Measurements from ENCODE around the gene MERTK. TPM values are rescaled to one million over a fixed set of nuclear protein-coding genes. Genes with fewer than 3 reads are reported as not detected.

MERTK gene
- total and polyA plus RNA-seq, 2 of the 8 experiments (the other 6 are each of a cell fraction or from before 2014, with no cell fraction given), result 6.5 to 7.0 TPM

DNA sequence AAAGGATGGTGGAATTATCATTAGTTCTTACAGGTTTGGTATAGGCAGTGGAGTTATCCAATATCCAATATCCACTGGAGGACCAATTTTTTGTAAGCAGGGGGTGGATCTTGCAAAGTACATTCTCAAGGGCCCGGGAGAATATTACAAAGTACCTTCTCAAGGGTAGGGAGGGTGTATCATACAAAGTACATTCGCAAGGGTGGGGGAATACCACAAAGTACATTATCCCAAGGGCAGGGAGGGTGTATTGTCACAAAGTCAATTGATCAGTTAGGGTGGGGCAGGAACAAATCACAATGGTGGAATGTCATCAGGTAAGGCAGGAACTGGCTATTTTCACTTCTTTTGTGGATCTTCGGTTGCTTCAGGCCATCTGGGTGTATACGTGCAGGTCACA is 101.4 kb downstream of the MERTK start:
- no peak overlapping the region for H2BK20ac ChIP-seq (ENCODE audit: low read length)
- no peak overlapping the region for H3K23ac ChIP-seq (ENCODE audit: insufficient read length)
- no peak overlapping the region for H3K4ac ChIP-seq (replicated peaks; ENCODE audit: insufficient read length, low read depth, low read length)
- no peak overlapping the region for H4K8ac ChIP-seq (ENCODE audit: extremely low read depth, insufficient read depth, low read length)
- no peak overlapping the region for H2BK15ac ChIP-seq (ENCODE audit: low read length)
- no peaks in the 10 kb centered on the region for H4K20me1 ChIP-seq (replicated peaks in 1 of 2; ENCODE audit: control insufficient read depth in 1 of 2, insufficient read depth in 2 of 2, low read length in 2 of 2)
- H3K27ac ChIP-seq (ENCODE audit: low read depth, low read length), result no peak overlapping the region
- TF ChIP-seq MAFK (IDR thresholded peaks at IDR 0.05; ENCODE audit: low read depth, low read length) (no peak), JUND (IDR thresholded peaks at IDR 0.05; ENCODE audit: low read length) (no peak), TAF1 (IDR thresholded peaks at IDR 0.05; ENCODE audit: low read depth, low read length) (no peak), NANOG (IDR thresholded peaks at IDR 0.05; ENCODE audit: insufficient read depth, low read depth, low read length, poor library complexity, severe bottlenecking) (no peak), RXRA (IDR thresholded peaks at IDR 0.05; ENCODE audit: insufficient read depth, low read depth, low read length) (no peak), CREB1 (IDR thresholded peaks at IDR 0.05) (no peak), SP1 (IDR thresholded peaks at IDR 0.05; ENCODE audit: low read depth, low read length) (no peak)
- TF ChIP-seq, protein P1, sequence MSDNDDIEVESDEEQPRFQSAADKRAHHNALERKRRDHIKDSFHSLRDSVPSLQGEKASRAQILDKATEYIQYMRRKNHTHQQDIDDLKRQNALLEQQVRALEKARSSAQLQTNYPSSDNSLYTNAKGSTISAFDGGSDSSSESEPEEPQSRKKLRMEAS (IDR thresholded peaks at IDR 0.05), result no peak
- H3K18ac ChIP-seq (ENCODE audit: extremely low read depth, low read length), result no peak overlapping the region
- H2BK120ac ChIP-seq (replicated peaks; ENCODE audit: low read depth, low read length), result no peak overlapping the region
- no peak overlapping the region for H2AFZ ChIP-seq (ENCODE audit: low read length)
- H3K4me2 ChIP-seq (ENCODE audit: insufficient read depth in 1 of 2, low read depth in 2 of 2, low read length in 2 of 2), result no peak overlapping the region
- no peak overlapping the region for H2BK12ac ChIP-seq (ENCODE audit: low read depth, low read length)
- DNase-seq (ENCODE audit: low read depth in 1 of 2, low spot score in 2 of 2), result no peak
- H3K56ac ChIP-seq (replicated peaks; ENCODE audit: insufficient read length, low read depth, low read length), result no peak overlapping the region
- CTCF ChIA-PET (ENCODE audit: partially characterized antibody), result no interaction called here
- no peak overlapping the region for H2AK5ac ChIP-seq (ENCODE audit: low read depth, low read length)
- H3K79me2 ChIP-seq (ENCODE audit: control insufficient read depth in 1 of 2, insufficient read depth in 2 of 2, low read length in 2 of 2), result no peaks in the 10 kb centered on the region
- H3K4me1 ChIP-seq (replicated peaks in 1 of 4; ENCODE audit: control insufficient read depth in 3 of 4, insufficient read depth in 4 of 4, low read length in 3 of 4), result no peaks in the 10 kb centered on the region
- no peak for FAIRE-seq
- POLR2A ChIA-PET (ENCODE audit: partially characterized antibody), result no interaction called here
- H3K27me3 ChIP-seq (replicated peaks in 1 of 4; ENCODE audit: control insufficient read depth in 3 of 4, extremely low read depth in 1 of 4, insufficient read depth in 3 of 4, low read length in 3 of 4), result no peaks in the 10 kb centered on the region; a peak in 1 of 7 replicates
- H3K9me3 ChIP-seq (ENCODE audit: insufficient read depth in 2 of 2, low read depth in 1 of 2, low read length in 1 of 2), result no peaks in the 10 kb centered on the region
- no peak overlapping the region for H3K9ac ChIP-seq (replicated peaks in 1 of 4; ENCODE audit: extremely low read depth in 1 of 4, low read depth in 3 of 4, low read length in 3 of 4)
- no peaks in the 10 kb centered on the region for H3K23me2 ChIP-seq (ENCODE audit: low read depth, low read length)
- WGBS, 2 experiments (ENCODE audit: extremely low coverage in 1 of 2, insufficient coverage in 1 of 2, insufficient read length in 1 of 2, insufficient replicate concordance in 2 of 2, low coverage in 1 of 2, low lambda C conversion rate in 2 of 2, missing lambda C conversion rate in 1 of 2), result 66% methylated on average over 4 of the region's 4 CpGs; no CpG with 5 or more reads in 1 of the 2 experiments
- H3K4me3 ChIP-seq (ENCODE audit: extremely low read depth in 1 of 4, insufficient read depth in 2 of 4, low read depth in 3 of 4, low read length in 4 of 4), result no peak overlapping the region
- H3K36me3 ChIP-seq (ENCODE audit: control insufficient read depth in 2 of 4, insufficient read depth in 4 of 4, low read length in 3 of 4), result peaks cover 0 to 3% (median 0%) of the 10 kb centered on the region in 4 experiments; a peak in 2 of 8 replicates
- no peak overlapping the region for H2BK5ac ChIP-seq (ENCODE audit: low read depth, low read length)
- H4K5ac ChIP-seq (ENCODE audit: insufficient read length, low read depth, low read length), result no peak overlapping the region
- H3K79me1 ChIP-seq (ENCODE audit: low read depth, low read length), result no peaks in the 10 kb centered on the region
- H4K91ac ChIP-seq (replicated peaks; ENCODE audit: insufficient read length, low read length), result no peak overlapping the region
- H3K14ac ChIP-seq (ENCODE audit: insufficient read length), result no peak overlapping the region

Measured in H1 (cell line).